Fibroblast of mammary gland (primary cell): ENCODE data around the gene CILP.

Source experiments
- DNase-seq: peaks from one replicate; pipeline ENCODE4 v3.0.0-alpha.2; 2010; ENCODE audit warnings: low read depth
- H3K4me3 ChIP-seq: 2 replicates; pipeline ENCODE4 v1.5.1; 2011; ENCODE audit warnings: low read depth, mild to moderate bottlenecking, low read length, moderate library complexity; ENCODE audit not compliant: control insufficient read depth
- CTCF ChIP-seq: conservative IDR thresholded peaks from 2 replicates; pipeline ENCODE4 v1.5.1; 2011; ENCODE audit warnings: low read depth, low read length, inconsistent platforms; ENCODE audit not compliant: control insufficient read depth, insufficient read depth

The CILP gene

GRCh38 chr15:65210770-65211481 lies at the start of gene CILP:
Gene CILP, minus strand, starts transcription at chr15:65211473. Its CDS starts 1,718 bp downstream, at chr15:65209755.
- no peak for DNase-seq
- no peak for TF ChIP-seq CTCF
- H3K4me3 ChIP-seq: no peak within 1 kb of the TSS

- DNase-seq: no peak
- no peak overlapping the region for H3K4me3 ChIP-seq
- TF ChIP-seq CTCF: no peak
Measured at GRCh38 chr15:65260968-65261367, 49.7 kb upstream of the CILP start.

- DNase-seq: peak; percentile 37
- TF ChIP-seq CTCF: no peak
- no peak overlapping the region for H3K4me3 ChIP-seq
Measured at GRCh38 chr15:65259367-65259797, 48.1 kb upstream of the CILP start.

GRCh38 chr15:65258375-65259262 lies 47.3 kb upstream of the CILP start:
- no peak for TF ChIP-seq CTCF

GRCh38 chr15:65255486-65256140 lies 44.3 kb upstream of the CILP start:
- TF ChIP-seq CTCF: no peak
- DNase-seq: no peak
- H3K4me3 ChIP-seq: no peak overlapping the region

More at GRCh38 chr15:65258375-65259262, 47.3 kb upstream of the CILP start:
- no peak overlapping the region for H3K4me3 ChIP-seq
- peak; percentile 58 for DNase-seq

GRCh38 chr15:65254758-65255157 lies 43.5 kb upstream of the CILP start:
- H3K4me3 ChIP-seq: no peak overlapping the region
- TF ChIP-seq CTCF: no peak
- DNase-seq: no peak
